Measurements from ENCODE around the gene SNAI3.

- TF ChIP-seq CTCF (IDR thresholded peaks at IDR 0.05) (no peak), POLR2A (IDR thresholded peaks at IDR 0.05) (no peak)
Measured at GRCh38 chr16:88667461-88667860, 18.8 kb downstream of the SNAI3 start.

Measured in Peyer's patch (tissue), 4 donors.